Spleen (tissue), 11 donors: Measurements from ENCODE around the gene MAMSTR. TPM values are rescaled to one million over a fixed set of nuclear protein-coding genes. Genes with fewer than 3 reads are reported as not detected.

Source experiments
- DNase-seq: peaks from one replicate; pipeline ENCODE4 v3.0.0-alpha.2; 2020
- H3K27ac ChIP-seq, 8 donors: fragments of 200-600 bp; sonication (generic) in 7 of 8; 1 replicate in 4 of 8; 2 replicates in 4 of 8; pipeline versions ENCODE4 v1.5.0 to v1.8.0; 2016 to 2021; ENCODE audit warnings: inconsistent platforms in 4 of 8, mild to moderate bottlenecking in 4 of 8, moderate library complexity in 1 of 8
- H3K27me3 ChIP-seq, 7 donors: fragments of 200-600 bp; sonication (generic) in 6 of 7; replicated peaks in 1 of 7; 1 replicate in 4 of 7; 2 replicates in 3 of 7; pipeline versions ENCODE4 v1.5.0 to v1.8.0; 2016 to 2021; ENCODE audit warnings: inconsistent platforms in 3 of 7, mild to moderate bottlenecking in 1 of 7
- H3K36me3 ChIP-seq, 6 donors: fragments of 200-600 bp; sonication (generic) in 5 of 6; 1 replicate in 4 of 6; 2 replicates in 2 of 6; pipeline versions ENCODE4 v1.5.0 to v1.8.0; 2016 to 2021; ENCODE audit warnings: inconsistent platforms in 2 of 6
- H3K4me1 ChIP-seq, 6 donors: fragments of 200-600 bp; sonication (generic) in 5 of 6; 1 replicate in 3 of 6; 2 replicates in 3 of 6; pipeline versions ENCODE4 v1.5.0 to v1.8.0; 2016 to 2021; ENCODE audit warnings: inconsistent platforms in 3 of 6
- H3K4me3 ChIP-seq, 8 donors: fragments of 200-600 bp; sonication (generic) in 7 of 8; 1 replicate in 4 of 8; 2 replicates in 4 of 8; pipeline versions ENCODE4 v1.5.0 to v1.8.0; 2016 to 2021; ENCODE audit warnings: inconsistent platforms in 4 of 8, mild to moderate bottlenecking in 4 of 8, moderate library complexity in 2 of 8
- H3K9me3 ChIP-seq, 8 donors: fragments of 200-600 bp; sonication (generic) in 7 of 8; 1 replicate in 4 of 8; 2 replicates in 4 of 8; pipeline versions ENCODE4 v1.5.0 to v1.8.0; 2016 to 2021; ENCODE audit warnings: inconsistent platforms in 4 of 8
- POLR2A ChIP-seq, 3 donors: fragments of 450-650 bp; IDR thresholded peaks; one replicate each; pipeline ENCODE4 v1.5.1; 2017; ENCODE audit warnings: antibody characterized with exemption in 3 of 3, mild to moderate bottlenecking in 1 of 3
- POLR2AphosphoS5 ChIP-seq, 3 donors: sonication (generic); formaldehyde crosslinking; IDR thresholded peaks; one replicate each; pipeline ENCODE4 v1.5.1; 2017; ENCODE audit warnings: antibody characterized with exemption in 3 of 3
- WGBS, 5 donors: extraction: QIAGEN DNeasy Blood & Tissue Kit in 3 of 5; methylation state at CpG; one replicate each; pipeline versions ENCODE4 v1.1.5 to v1.1.7; 2013 to 2018; 5-methylcytosine and 5-hydroxymethylcytosine counted together
- intact Hi-C: fragments of 100-400 bp; cut with DNase I; formaldehyde crosslinking; loops from one replicate; pipeline ENCODE4 v1.15.0; 2023; ENCODE audit warnings: low total_unique reads
- polyA plus RNA-seq, 3 donors: library from polyadenylated mRNA; stranded (reverse); fragments of 200-250 nt; gene quantifications; one replicate each; pipeline ENCODE4 v1.2.1, GENCODE V29; 2013
- total RNA-seq, 7 donors: library from RNA; depleted of rRNA in 3 of 7; stranded (reverse); fragments of >200 nt in 3 of 7; fragmentation: NEBNext Ultra II Directional in 4 of 7; extraction: Animal tissue kit (Norgen Biotek cat#: 25700) in 4 of 7; gene quantifications; one replicate each; pipeline versions ENCODE4 v1.1.0 to v1.2.1, GENCODE V29; 2016 to 2021
- TF ChIP-seq, protein P1 (sequence below), 11 experiments: fragments of 200-600 bp in 7 of 11; fragments of 450-650 bp in 4 of 11; sonication (generic) in 4 of 11; IDR thresholded peaks in 8 of 11; conservative IDR thresholded peaks in 3 of 11; 1 replicate in 7 of 11; 2 replicates in 4 of 11; pipeline versions ENCODE4 v1.4.0 to v1.8.0; 2016 to 2021; ENCODE audit warnings: antibody characterized with exemption in 11 of 11, inconsistent platforms in 4 of 11, mild to moderate bottlenecking in 1 of 11
- donor health status: healthy with polysubstance abuse.
- donor health status: DM: no; HTN: no; CAD: no; lungs with moderate emphysema.
- donor health status: DM: no; HTN: no; CAD: no.
- donor health status: Bipolar disorder and iron deficiency.
- donor health status: healthy.
- donor health status: DM: no; HTN: no; CAD: no.
- donor health status: DM: yes; HTN: yes; CAD: no.

Gene MAMSTR
- total and polyA plus RNA-seq, 10 donors: 0.93 to 10.7 (median 3.9) TPM

DNA sequence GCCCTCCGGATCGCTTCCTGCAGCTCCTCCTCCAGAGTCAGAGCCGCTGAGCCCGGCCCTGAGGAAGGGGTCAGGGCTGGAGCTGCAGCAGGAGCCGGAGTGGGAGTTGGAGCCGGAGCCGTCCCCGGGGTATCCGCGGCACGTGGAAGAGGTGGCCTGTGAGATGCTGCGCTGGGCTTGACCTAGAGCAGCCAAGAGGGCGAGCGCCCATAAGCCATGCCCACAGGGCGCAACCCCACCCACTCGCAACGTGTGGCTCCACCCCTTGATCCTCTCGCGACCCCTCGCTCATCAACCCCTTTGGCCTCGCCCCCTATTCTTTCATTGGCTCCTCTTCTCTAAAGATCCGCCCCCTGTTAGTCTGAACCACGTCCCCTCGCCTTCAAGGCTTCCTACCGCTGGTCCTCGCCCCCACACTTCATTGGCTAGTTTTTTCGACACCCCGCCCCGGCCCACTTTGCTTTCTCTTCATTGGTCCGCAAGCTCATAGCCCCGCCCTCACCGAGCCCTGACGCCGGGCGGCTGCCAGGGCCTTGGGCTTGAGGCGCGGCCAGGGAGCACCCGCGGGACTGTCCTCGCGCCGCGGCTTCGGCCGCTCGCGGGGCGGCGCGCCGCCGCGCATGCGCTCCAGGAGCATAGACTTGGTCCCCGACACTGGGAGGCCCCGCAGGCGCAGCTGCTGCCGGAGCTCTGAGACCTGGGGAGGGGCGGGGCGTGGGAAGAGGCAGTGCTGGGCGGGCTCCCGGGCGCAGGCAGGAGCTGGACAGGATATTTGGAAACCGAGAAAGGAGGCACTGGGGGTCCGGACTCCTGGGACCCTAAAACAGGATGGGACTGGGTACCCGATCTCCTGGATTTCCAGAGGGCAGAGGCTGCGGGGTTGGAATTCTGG, 5.4 kb downstream of the MAMSTR start:
- Histone ChIP-seq H3K4me1 (peaks cover 16 to 62% (median 39%) of the 10 kb centered on the region in 6 donors), H3K36me3 (no peaks in the 10 kb centered on the region), H3K27me3 (no peaks in the 10 kb centered on the region), H3K27ac (peak overlapping the region; percentile 55 to 88 (median 86)), H3K9me3 (peaks cover 0 to 5% (median 0%) of the 10 kb centered on the region in 8 donors), H3K4me3 (peak overlapping the region; percentile 45 to 78 (median 66))
- intact Hi-C loops: no loop called here
- 0 to 1% (median 1%) methylated on average over 30 to 67 of the region's 67 CpGs for WGBS, 5 donors
- TF ChIP-seq, protein P1, sequence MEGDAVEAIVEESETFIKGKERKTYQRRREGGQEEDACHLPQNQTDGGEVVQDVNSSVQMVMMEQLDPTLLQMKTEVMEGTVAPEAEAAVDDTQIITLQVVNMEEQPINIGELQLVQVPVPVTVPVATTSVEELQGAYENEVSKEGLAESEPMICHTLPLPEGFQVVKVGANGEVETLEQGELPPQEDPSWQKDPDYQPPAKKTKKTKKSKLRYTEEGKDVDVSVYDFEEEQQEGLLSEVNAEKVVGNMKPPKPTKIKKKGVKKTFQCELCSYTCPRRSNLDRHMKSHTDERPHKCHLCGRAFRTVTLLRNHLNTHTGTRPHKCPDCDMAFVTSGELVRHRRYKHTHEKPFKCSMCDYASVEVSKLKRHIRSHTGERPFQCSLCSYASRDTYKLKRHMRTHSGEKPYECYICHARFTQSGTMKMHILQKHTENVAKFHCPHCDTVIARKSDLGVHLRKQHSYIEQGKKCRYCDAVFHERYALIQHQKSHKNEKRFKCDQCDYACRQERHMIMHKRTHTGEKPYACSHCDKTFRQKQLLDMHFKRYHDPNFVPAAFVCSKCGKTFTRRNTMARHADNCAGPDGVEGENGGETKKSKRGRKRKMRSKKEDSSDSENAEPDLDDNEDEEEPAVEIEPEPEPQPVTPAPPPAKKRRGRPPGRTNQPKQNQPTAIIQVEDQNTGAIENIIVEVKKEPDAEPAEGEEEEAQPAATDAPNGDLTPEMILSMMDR (IDR thresholded peaks at IDR 0.05 in 8 of 11, conservative IDR thresholded peaks at IDR 0.05 in 3 of 11): peak in 3 of 11 experiments; percentile 5 to 39 (median 17)
- TF ChIP-seq POLR2A (IDR thresholded peaks at IDR 0.05) (no peak), POLR2AphosphoS5 (IDR thresholded peaks at IDR 0.05) (peak; percentile 67 to 82 (median 79))
- DNase-seq: peak; percentile 97

DNA sequence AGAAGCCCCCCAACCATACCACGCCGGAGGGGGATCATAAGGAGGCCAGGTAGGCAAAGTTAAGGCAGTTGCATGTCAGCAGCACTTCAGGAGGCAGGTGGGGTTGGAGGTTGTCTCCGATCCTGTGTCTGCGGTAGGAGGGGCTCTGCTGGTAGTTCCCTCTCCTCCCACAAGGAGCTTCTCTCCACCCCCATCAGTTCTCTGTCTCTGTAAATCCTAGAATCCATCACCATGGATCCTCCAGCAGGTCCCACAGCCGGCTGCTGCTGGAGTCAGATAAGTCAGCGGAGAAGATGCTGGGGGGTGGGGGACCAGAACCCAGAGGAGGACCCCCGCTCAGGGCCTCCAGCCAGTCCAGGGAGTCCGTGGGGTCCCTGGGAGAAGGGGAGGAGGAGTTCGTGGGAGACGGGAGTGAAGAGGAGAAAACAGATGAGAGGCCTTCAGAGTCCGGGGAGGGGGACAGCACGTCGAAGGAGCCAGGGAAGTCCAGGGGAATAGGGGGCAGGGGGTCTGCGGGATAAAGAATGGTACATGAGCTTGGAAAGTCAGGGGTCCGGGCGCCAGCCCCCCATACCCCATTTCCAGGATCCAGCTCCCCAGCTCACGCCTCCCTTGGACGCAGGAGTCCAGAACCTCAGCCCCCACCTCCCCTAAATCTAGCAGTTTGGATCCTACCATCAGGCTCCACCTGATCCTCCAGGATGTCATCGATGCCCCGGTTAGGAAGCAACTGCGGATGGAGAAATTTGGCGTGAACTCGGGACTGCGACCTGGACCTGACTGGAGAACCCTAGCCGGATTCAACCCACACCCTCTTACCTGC, 6.3 kb downstream of the MAMSTR start:
- no peaks in the 10 kb centered on the region for H3K36me3 ChIP-seq
- H3K27ac ChIP-seq: peak overlapping the region; percentile 35 to 88 (median 86)
- H3K9me3 ChIP-seq: peaks cover 0 to 5% (median 0%) of the 10 kb centered on the region in 8 donors
- peak overlapping the region; percentile 45 to 78 (median 66) for H3K4me3 ChIP-seq
- TF ChIP-seq POLR2AphosphoS5 (IDR thresholded peaks at IDR 0.05) (no peak), POLR2A (IDR thresholded peaks at IDR 0.05) (no peak)
- TF ChIP-seq, protein P1 (IDR thresholded peaks at IDR 0.05 in 8 of 11, conservative IDR thresholded peaks at IDR 0.05 in 3 of 11): peak in 1 of 11 experiments; percentile 12
- H3K4me1 ChIP-seq: peaks cover 16 to 53% (median 35%) of the 10 kb centered on the region in 6 donors
- DNase-seq: peak; percentile 81
- H3K27me3 ChIP-seq: no peaks in the 10 kb centered on the region
- intact Hi-C loops: no loop called here
- 14 to 22% (median 16%) methylated on average over 16 to 25 of the region's 25 CpGs for WGBS, 5 donors

DNA sequence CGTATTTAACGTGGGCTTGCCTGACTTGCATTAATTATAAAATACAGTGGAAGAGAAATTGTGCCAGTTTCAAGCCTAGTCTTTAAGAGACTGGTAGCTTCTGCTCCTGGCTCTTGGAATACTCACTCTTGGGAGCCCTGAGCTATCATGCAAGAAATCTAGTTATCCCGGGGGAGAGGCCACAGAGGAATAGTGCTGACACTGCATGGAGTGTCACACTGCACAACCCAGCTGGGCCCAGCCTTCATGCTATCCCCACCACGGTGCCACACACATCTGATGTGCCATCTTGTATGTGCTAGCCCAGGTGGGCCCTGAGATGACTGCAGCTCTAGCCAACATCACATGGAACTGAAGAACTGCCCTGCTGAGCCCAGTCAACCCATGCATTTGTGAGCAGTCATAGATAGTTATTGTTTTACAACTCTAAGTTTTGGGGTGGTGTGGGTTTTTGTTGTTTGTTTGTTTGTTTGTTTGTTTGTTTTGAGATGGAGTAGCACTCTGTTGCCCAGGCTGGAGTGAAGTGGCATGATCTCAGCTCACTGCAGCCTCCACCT, 8.3 kb downstream of the MAMSTR start:
- intact Hi-C loops: no loop called here
- WGBS, 5 donors: 90 to 92% (median 92%) methylated on average over 4 of the region's 4 CpGs

More for the DNA sequence above, 8.3 kb downstream of the MAMSTR start:
- Histone ChIP-seq H3K27me3 (no peaks in the 10 kb centered on the region), H3K36me3 (peaks cover 0 to 9% (median 0%) of the 10 kb centered on the region in 6 donors), H3K9me3 (peaks cover 0 to 5% (median 0%) of the 10 kb centered on the region in 8 donors), H3K27ac (no peak overlapping the region), H3K4me3 (no peak overlapping the region), H3K4me1 (peaks cover 14 to 33% (median 26%) of the 10 kb centered on the region in 6 donors)
- DNase-seq: no peak
- TF ChIP-seq, protein P1 (IDR thresholded peaks at IDR 0.05 in 8 of 11, conservative IDR thresholded peaks at IDR 0.05 in 3 of 11): no peak
- TF ChIP-seq POLR2AphosphoS5 (IDR thresholded peaks at IDR 0.05) (no peak), POLR2A (IDR thresholded peaks at IDR 0.05) (no peak)
